ENCODE results near the gene PAK6.
A peak's percentile ranks its signal among the peaks of the same experiment; 100 is the strongest.

The PAK6 gene

GRCh38 chr15:40238532-40239403 lies at the start of gene PAK6:
TSS of gene PAK6 (plus strand) at chr15:40239063. CDS start at chr15:40264786, 25,723 bp downstream.
- DNase-seq, result peak; percentile 55

- DNase-seq, result peak; percentile 72
Measured at GRCh38 chr15:40190591-40190990, 48.3 kb upstream of the PAK6 start.

- peak; percentile 27 for DNase-seq
Measured at GRCh38 chr15:40192942-40193341, 45.9 kb upstream of the PAK6 start.

- no peak for DNase-seq
Measured at GRCh38 chr15:40197434-40197833, 41.4 kb upstream of the PAK6 start.

- DNase-seq, result no peak
Measured at GRCh38 chr15:40198355-40199085, 40.3 kb upstream of the PAK6 start.

GRCh38 chr15:40204100-40204499 lies 34.8 kb upstream of the PAK6 start:
- DNase-seq, result no peak

GRCh38 chr15:40217166-40217824 lies 21.6 kb upstream of the PAK6 start:
- DNase-seq, result peak; percentile 67

GRCh38 chr15:40219801-40220200 lies 19.1 kb upstream of the PAK6 start:
- DNase-seq, result no peak

- DNase-seq, result no peak
Measured at GRCh38 chr15:40222131-40222530, 16.7 kb upstream of the PAK6 start.

GRCh38 chr15:40226736-40227135 lies 12.1 kb upstream of the PAK6 start:
- DNase-seq, result no peak

- no peak for DNase-seq
Measured at GRCh38 chr15:40229316-40229715, 9.5 kb upstream of the PAK6 start.

- no peak for DNase-seq
Measured at GRCh38 chr15:40229956-40230355, 8.9 kb upstream of the PAK6 start.

GRCh38 chr15:40232625-40233070 lies 6.2 kb upstream of the PAK6 start:
- no peak for DNase-seq

GRCh38 chr15:40233727-40234577 lies 4.9 kb upstream of the PAK6 start:
- DNase-seq, result no peak

GRCh38 chr15:40234783-40235182 lies 4.1 kb upstream of the PAK6 start:
- no peak for DNase-seq

GRCh38 chr15:40235201-40235885 lies 3.5 kb upstream of the PAK6 start:
- no peak for DNase-seq

- no peak for DNase-seq
Measured at GRCh38 chr15:40239404-40239692, 485 bp downstream of the PAK6 start.

- no peak for DNase-seq
Measured at GRCh38 chr15:40239693-40240618, 1.1 kb downstream of the PAK6 start.

- DNase-seq, result no peak
Measured at GRCh38 chr15:40240619-40241221, 1.9 kb downstream of the PAK6 start.

All from EL (cell line).